GM23338 (cell line): ENCODE results near the gene MS4A7. TPM values are rescaled to one million over a fixed set of nuclear protein-coding genes. Genes with fewer than 3 reads are reported as not detected.

Experiments used
- ATAC-seq: fragments of 200-7000 bp; cut with Tn5 transposase; 3 replicates; pipeline ENCODE4 v1.9.1; 2020
- DNase-seq: peaks from one replicate; pipeline ENCODE4 v3.0.0-alpha.2; 2015; ENCODE audit warnings: low spot score
- H2AFZ ChIP-seq: fragments of 200-600 bp; sonication (generic); 2 replicates; pipeline ENCODE4 v1.8.0; 2016; ENCODE audit warnings: antibody characterized with exemption, mild to moderate bottlenecking, moderate library complexity
- H3F3A ChIP-seq: fragments of 200-600 bp; sonication (generic); replicated peaks from 2 replicates; pipeline ENCODE4 v1.8.0; 2017; ENCODE audit warnings: antibody characterized with exemption, mixed run types, low read depth
- H3K27ac ChIP-seq: fragments of 200-600 bp; sonication (generic); 2 replicates; pipeline ENCODE4 v1.6.1; 2016; ENCODE audit warnings: low read depth
- H3K27me3 ChIP-seq: fragments of 200-600 bp; sonication (generic); 2 replicates; pipeline ENCODE4 v1.8.0; 2016; ENCODE audit warnings: mild to moderate bottlenecking, mixed run types, moderate library complexity; ENCODE audit not compliant: insufficient read depth
- H3K36me3 ChIP-seq: fragments of 200-600 bp; sonication (generic); 2 replicates; pipeline ENCODE4 v1.8.0; 2016; ENCODE audit warnings: mild to moderate bottlenecking; ENCODE audit not compliant: insufficient read depth
- H3K4me1 ChIP-seq: fragments of 200-600 bp; sonication (generic); 2 replicates; pipeline ENCODE4 v1.8.0; 2016; ENCODE audit warnings: mild to moderate bottlenecking, moderate library complexity; ENCODE audit not compliant: insufficient read depth
- H3K4me2 ChIP-seq: fragments of 200-600 bp; sonication (generic); 2 replicates; pipeline ENCODE4 v1.7.1; 2017; ENCODE audit warnings: mixed run types
- H3K4me3 ChIP-seq: fragments of 200-600 bp; sonication (generic); 2 replicates; pipeline ENCODE4 v1.6.1; 2016; ENCODE audit warnings: mixed run types
- H3K79me2 ChIP-seq: fragments of 200-600 bp; sonication (generic); replicated peaks from 2 replicates; pipeline ENCODE4 v1.8.0; 2017; ENCODE audit warnings: mild to moderate bottlenecking; ENCODE audit not compliant: insufficient read depth
- H3K9me2 ChIP-seq: fragments of 200-600 bp; sonication (generic); 2 replicates; pipeline ENCODE4 v1.8.0; 2017; ENCODE audit not compliant: insufficient read depth
- H4K20me1 ChIP-seq: fragments of 200-600 bp; sonication (generic); replicated peaks from 2 replicates; pipeline ENCODE4 v1.8.0; 2017; ENCODE audit warnings: mild to moderate bottlenecking; ENCODE audit not compliant: insufficient read depth
- H3K27ac Mint-ChIP-seq: 2 replicates; pipeline ENCODE4 v1.8.0; 2020; ENCODE audit warnings: inconsistent platforms, mild to moderate bottlenecking, moderate library complexity, mixed read lengths
- H3K27me3 Mint-ChIP-seq: 3 replicates; pipeline ENCODE4 v1.8.0; 2022; ENCODE audit warnings: low read depth, mild to moderate bottlenecking, moderate library complexity, mixed read lengths, inconsistent platforms; ENCODE audit not compliant: insufficient read depth, poor library complexity
- H3K36me3 Mint-ChIP-seq: 3 replicates; pipeline ENCODE4 v1.8.0; 2021; ENCODE audit warnings: low read depth, mild to moderate bottlenecking, inconsistent platforms, moderate library complexity, mixed read lengths
- H3K4me1 Mint-ChIP-seq: 3 replicates; pipeline ENCODE4 v1.8.0; 2020; ENCODE audit warnings: mild to moderate bottlenecking, inconsistent platforms, mixed read lengths
- H3K4me3 Mint-ChIP-seq: 3 replicates; pipeline ENCODE4 v1.8.0; 2021; ENCODE audit warnings: moderate library complexity, mild to moderate bottlenecking, inconsistent platforms, mixed read lengths
- H3K9me3 Mint-ChIP-seq: 3 replicates; pipeline ENCODE4 v1.8.0; 2020; ENCODE audit warnings: moderate library complexity, mild to moderate bottlenecking, inconsistent platforms, mixed read lengths
- CTCF ChIP-seq, 2 experiments: fragments of 200-600 bp in 1 of 2; sonication (generic) in 1 of 2; conservative IDR thresholded peaks; 2 replicates each; pipeline versions ENCODE4 v1.5.1 to v1.6.1; 2016 to 2017; ENCODE audit warnings: antibody characterized with exemption in 2 of 2, low read depth in 2 of 2, mild to moderate bottlenecking in 2 of 2, moderate library complexity in 1 of 2
- EZH2 ChIP-seq: fragments of 200-600 bp; sonication (generic); IDR thresholded peaks from one replicate; pipeline ENCODE4 v1.8.0; 2017; ENCODE audit warnings: antibody characterized with exemption, mild to moderate bottlenecking, low read depth; ENCODE audit not compliant: unreplicated experiment
- EZH2phosphoT487 ChIP-seq: fragments of 200-600 bp; sonication (generic); IDR thresholded peaks from one replicate; pipeline ENCODE4 v1.8.1; 2018; ENCODE audit warnings: antibody characterized with exemption; ENCODE audit not compliant: unreplicated experiment
- REST ChIP-seq: IDR thresholded peaks from one replicate; pipeline ENCODE4 v1.6.1; 2018; ENCODE audit warnings: antibody characterized with exemption; ENCODE audit not compliant: unreplicated experiment
- STAT1 ChIP-seq: IDR thresholded peaks from one replicate; pipeline ENCODE4 v1.6.1; 2016; ENCODE audit warnings: antibody characterized with exemption; ENCODE audit not compliant: unreplicated experiment
- ZNF114 ChIP-seq: fragments of 250-450 bp; sonication (Bioruptor Pico); IDR thresholded peaks from 2 replicates; pipeline ENCODE4 v1.5.0; 2020; ENCODE audit warnings: mild to moderate bottlenecking, moderate library complexity
- ZNF331 ChIP-seq: fragments of 250-450 bp; sonication (Bioruptor Pico); IDR thresholded peaks from 2 replicates; pipeline ENCODE4 v1.5.0; 2020; ENCODE audit warnings: low read depth, mild to moderate bottlenecking, moderate library complexity
- ZNF462 ChIP-seq: fragments of 250-450 bp; sonication (Bioruptor Pico); IDR thresholded peaks from 2 replicates; pipeline ENCODE4 v1.5.0; 2020; ENCODE audit warnings: mild to moderate bottlenecking, moderate library complexity
- polyA plus RNA-seq: library from polyadenylated mRNA; unstranded; fragments of >200 nt; fragmentation: Nextera tagmentation; extraction: Ambion mirVana; gene quantifications from 2 replicates; pipeline ENCODE4 v1.2.1, GENCODE V29; 2016
- total RNA-seq: library from RNA; depleted of rRNA; stranded (reverse); fragments of >200 nt; shearing (Covaris generic); gene quantifications from 2 replicates; pipeline ENCODE4 v1.2.3, GENCODE V29; 2014

The MS4A7 gene
- total and polyA plus RNA-seq, 2 experiments from 2014 or later = 0.07 TPM; not detected in 1

GRCh38 chr11:60375316-60375715 lies 3.0 kb upstream of the MS4A7 start (continued):
- no peak for TF ChIP-seq ZNF331 (CRISPR knock-in tag)
- TF ChIP-seq STAT1 = no peak

- no peaks in the 10 kb centered on the region for H3K4me1 Mint-ChIP-seq
- Histone ChIP-seq H3K27me3 (no peaks in the 10 kb centered on the region), H3K36me3 (no peaks in the 10 kb centered on the region), H4K20me1 (no peaks in the 10 kb centered on the region), H3K9me2 (peaks cover 22% of the 10 kb centered on the region), H3K79me2 (no peaks in the 10 kb centered on the region), H3K4me1 (no peaks in the 10 kb centered on the region), H3K4me2 (no peak overlapping the region), H3F3A (no peaks in the 10 kb centered on the region), H2AFZ (peak overlapping the region; percentile 32; the same call in 1 of the 2 replicates), H3K4me3 (no peak overlapping the region), H3K27ac (no peak overlapping the region)
- H3K27me3 Mint-ChIP-seq = peaks cover 3% of the 10 kb centered on the region
- no peaks in the 10 kb centered on the region; the same call in 1 of the 3 replicates for H3K9me3 Mint-ChIP-seq
- DNase-seq (no peak), ATAC-seq (no peak)
- H3K4me3 Mint-ChIP-seq = no peak overlapping the region
- no peak overlapping the region for H3K27ac Mint-ChIP-seq
- no peaks in the 10 kb centered on the region for H3K36me3 Mint-ChIP-seq
- TF ChIP-seq EZH2 = no peak
- TF ChIP-seq EZH2phosphoT487 = no peak
- no peak for TF ChIP-seq ZNF462 (CRISPR knock-in tag)
- TF ChIP-seq CTCF (conservative IDR thresholded peaks at IDR 0.05; ENCODE audit: low read depth in 2 of 2) = no peak
- no peak for TF ChIP-seq REST
- TF ChIP-seq ZNF114 (CRISPR knock-in tag) = no peak
These were observed 1.7 kb upstream of the MS4A7 start for GRCh38 chr11:60376601-60377000.
